Measurements from ENCODE around the gene MAGEA10. TPM values are rescaled to one million over a fixed set of nuclear protein-coding genes. Genes with fewer than 3 reads are reported as not detected.
"Not testable (repeated sequence)": the region's sequence is repeated elsewhere in the genome, so short reads cannot be mapped to it uniquely, and the experiment has no call there.

MAGEA10 gene
- not detected for total RNA-seq

DNA sequence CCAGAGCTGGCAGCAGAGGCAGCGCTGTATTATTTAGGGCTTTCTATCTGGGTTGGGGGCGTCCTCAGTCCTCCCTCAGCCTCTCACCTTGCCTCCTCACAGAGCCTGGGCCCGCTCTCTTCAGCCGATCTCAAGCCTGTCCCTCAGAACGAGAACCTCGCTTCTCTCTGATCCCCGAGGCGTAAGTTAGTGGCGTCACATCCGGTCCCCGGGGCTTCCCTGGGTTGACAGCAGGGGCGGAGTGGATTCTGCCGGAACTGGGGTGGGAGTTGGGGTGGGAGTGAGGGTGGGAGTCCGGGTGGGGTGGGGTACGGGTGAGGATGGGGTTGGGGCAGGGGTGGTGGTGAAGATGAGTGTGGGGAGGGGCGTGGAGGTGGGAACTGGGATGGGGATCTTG, at the start of gene MAGEA10:
TSS of gene MAGEA10 (minus strand) at position 190 of the 397 bp plus-strand sequence. CDS start 2,957 bp downstream, outside the sequence.
- H3K36me3 ChIP-seq = no peaks in the 10 kb centered on the region
- intact Hi-C loops (cut with DNase I; ENCODE audit: low total_unique reads) (no loop called here), in situ Hi-C loops (cut with MboI; ENCODE audit: low pct_ligation_motif_present in 1 of 4, low pct_unique_long_range_greater_than_20kb in 1 of 4, low sequenced_read_pairs in 3 of 4) (no loop called here)
- H3K4me3 ChIP-seq = no peak within 1 kb of the TSS
- WGBS, 2 donors (ENCODE audit: low coverage in 1 of 2) = 86% methylated on average over 16 of the region's 16 CpGs; no CpG with 5 or more reads in 1 of the 2 donors
- DNase-seq = no peak
- no peaks in the 10 kb centered on the region for H3K4me1 ChIP-seq
- TF ChIP-seq POLR2A (IDR thresholded peaks at IDR 0.05) (no peak), EP300 (IDR thresholded peaks at IDR 0.05; ENCODE audit: low read depth) (no peak), POLR2AphosphoS5 (IDR thresholded peaks at IDR 0.05) (no peak)
- H3K27me3 ChIP-seq = no peaks in the 10 kb centered on the region
- no peak within 1 kb of the TSS for H3K27ac ChIP-seq
- no peaks in the 10 kb centered on the region for H3K9me3 ChIP-seq

DNA sequence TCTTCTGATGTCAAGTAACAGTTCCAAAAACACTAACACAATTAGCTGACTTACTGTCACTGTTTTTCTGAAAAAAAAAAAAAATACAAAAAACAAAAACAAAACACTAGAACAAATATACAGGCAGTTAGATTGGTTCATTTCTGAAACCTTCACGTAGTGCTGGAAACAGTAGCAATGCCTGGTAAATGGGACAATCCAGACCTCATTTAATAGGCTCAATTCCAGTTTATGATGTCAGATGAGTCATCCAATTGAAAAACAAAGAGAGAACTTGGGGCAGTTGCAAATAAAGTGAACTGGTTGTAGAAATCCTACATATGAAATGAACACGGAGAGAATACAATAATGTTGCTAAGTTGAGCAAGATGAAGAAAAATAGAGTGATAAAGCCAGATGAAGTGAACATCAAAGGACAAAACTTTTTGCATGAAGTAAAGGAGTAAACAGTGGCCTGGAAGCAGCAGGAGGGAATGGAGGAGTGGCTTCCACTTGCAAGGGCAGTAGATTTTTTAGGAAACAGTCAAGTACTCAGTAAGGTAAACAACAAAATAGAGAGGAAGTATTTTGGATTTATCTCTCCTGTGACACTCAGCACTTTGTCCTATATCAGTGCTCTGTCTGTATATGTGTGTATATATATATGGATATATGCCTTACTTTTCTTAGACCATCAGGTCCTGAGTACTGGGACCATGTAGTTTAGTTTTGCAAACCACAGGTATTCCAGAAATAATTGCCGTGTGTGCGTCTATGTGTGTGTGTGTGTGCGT, 39.3 kb upstream of the MAGEA10 start:
- H3K9me3 ChIP-seq = no peaks in the 10 kb centered on the region
- no peak overlapping the region for H3K27ac ChIP-seq
- no peaks in the 10 kb centered on the region for H3K4me1 ChIP-seq
- in situ Hi-C loops (cut with MboI; ENCODE audit: low pct_ligation_motif_present in 1 of 4, low pct_unique_long_range_greater_than_20kb in 1 of 4, low sequenced_read_pairs in 3 of 4) (no loop called here), intact Hi-C loops (cut with DNase I; ENCODE audit: low total_unique reads) (no loop called here)
- TF ChIP-seq, protein P1, sequence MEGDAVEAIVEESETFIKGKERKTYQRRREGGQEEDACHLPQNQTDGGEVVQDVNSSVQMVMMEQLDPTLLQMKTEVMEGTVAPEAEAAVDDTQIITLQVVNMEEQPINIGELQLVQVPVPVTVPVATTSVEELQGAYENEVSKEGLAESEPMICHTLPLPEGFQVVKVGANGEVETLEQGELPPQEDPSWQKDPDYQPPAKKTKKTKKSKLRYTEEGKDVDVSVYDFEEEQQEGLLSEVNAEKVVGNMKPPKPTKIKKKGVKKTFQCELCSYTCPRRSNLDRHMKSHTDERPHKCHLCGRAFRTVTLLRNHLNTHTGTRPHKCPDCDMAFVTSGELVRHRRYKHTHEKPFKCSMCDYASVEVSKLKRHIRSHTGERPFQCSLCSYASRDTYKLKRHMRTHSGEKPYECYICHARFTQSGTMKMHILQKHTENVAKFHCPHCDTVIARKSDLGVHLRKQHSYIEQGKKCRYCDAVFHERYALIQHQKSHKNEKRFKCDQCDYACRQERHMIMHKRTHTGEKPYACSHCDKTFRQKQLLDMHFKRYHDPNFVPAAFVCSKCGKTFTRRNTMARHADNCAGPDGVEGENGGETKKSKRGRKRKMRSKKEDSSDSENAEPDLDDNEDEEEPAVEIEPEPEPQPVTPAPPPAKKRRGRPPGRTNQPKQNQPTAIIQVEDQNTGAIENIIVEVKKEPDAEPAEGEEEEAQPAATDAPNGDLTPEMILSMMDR (IDR thresholded peaks at IDR 0.05) = no peak
- no peak for TF ChIP-seq EP300 (IDR thresholded peaks at IDR 0.05; ENCODE audit: low read depth)
- no peaks in the 10 kb centered on the region for H3K36me3 ChIP-seq
- no peaks in the 10 kb centered on the region for H3K27me3 ChIP-seq
- H3K4me3 ChIP-seq = no peak overlapping the region
- 66 to 85% methylated on average over 3 to 5 of the region's 5 CpGs for WGBS, 2 donors (ENCODE audit: low coverage in 1 of 2)
- no peak for DNase-seq

DNA sequence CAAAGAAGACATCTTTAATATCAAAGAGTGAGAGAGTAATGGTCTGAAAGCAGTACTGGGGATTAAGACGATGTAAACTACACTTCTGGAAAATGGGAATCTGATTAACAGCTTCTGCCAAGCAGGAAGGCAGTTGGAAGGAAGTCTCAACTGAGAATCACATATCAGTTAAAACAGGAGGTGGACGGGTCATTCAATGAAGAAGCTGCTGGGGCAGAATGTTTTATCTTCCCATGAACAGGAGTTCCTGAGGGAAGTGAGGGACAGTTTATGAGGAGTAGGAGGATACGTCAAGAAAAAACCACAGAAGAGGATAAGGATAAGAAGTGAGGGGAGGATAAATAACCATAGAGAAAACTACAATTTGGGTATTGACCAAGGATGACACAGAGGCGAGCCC, 38.7 kb upstream of the MAGEA10 start:
- H3K27me3 ChIP-seq = no peaks in the 10 kb centered on the region
- in situ Hi-C loops (cut with MboI; ENCODE audit: low pct_ligation_motif_present in 1 of 4, low pct_unique_long_range_greater_than_20kb in 1 of 4, low sequenced_read_pairs in 3 of 4) = no loop called here
- no peaks in the 10 kb centered on the region for H3K36me3 ChIP-seq
- TF ChIP-seq POLR2AphosphoS5 (IDR thresholded peaks at IDR 0.05) (no peak), POLR2A (IDR thresholded peaks at IDR 0.05) (no peak), EP300 (IDR thresholded peaks at IDR 0.05; ENCODE audit: low read depth) (no peak)
- TF ChIP-seq, protein P1 (IDR thresholded peaks at IDR 0.05) = no peak
- intact Hi-C loops (cut with DNase I; ENCODE audit: low total_unique reads) = no loop called here
- no peak for DNase-seq
- H3K4me1 ChIP-seq = no peaks in the 10 kb centered on the region
- WGBS, 2 donors (ENCODE audit: low coverage in 1 of 2) = 67 to 72% methylated on average over 2 to 4 of the region's 4 CpGs
- no peak overlapping the region for H3K4me3 ChIP-seq
- no peak overlapping the region for H3K27ac ChIP-seq
- H3K9me3 ChIP-seq = no peaks in the 10 kb centered on the region

DNA sequence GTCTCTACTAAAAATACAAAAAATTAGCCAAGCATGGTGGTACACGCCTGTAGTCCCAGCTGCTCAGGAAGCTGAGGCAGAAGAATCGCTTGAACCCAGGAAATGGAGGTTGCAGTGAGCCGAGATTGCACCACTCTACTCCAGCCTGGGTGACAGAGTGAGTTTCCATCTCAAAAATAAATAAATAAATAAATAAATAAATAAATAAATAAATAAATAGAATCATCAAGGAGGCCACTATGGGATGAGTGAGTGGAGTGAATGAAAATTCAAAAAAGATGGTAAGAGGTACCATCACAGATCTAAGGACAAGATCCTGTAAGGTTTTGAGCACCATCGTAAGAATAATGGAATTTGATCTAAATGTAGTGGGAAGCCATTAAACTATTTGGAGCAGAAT, 37.5 kb upstream of the MAGEA10 start:
- H3K9me3 ChIP-seq; H3K36me3 ChIP-seq; DNase-seq; H3K4me3 ChIP-seq; H3K4me1 ChIP-seq; H3K27me3 ChIP-seq; intact Hi-C loops (cut with DNase I; ENCODE audit: low total_unique reads); in situ Hi-C loops (cut with MboI; ENCODE audit: low pct_ligation_motif_present in 1 of 4, low pct_unique_long_range_greater_than_20kb in 1 of 4, low sequenced_read_pairs in 3 of 4); H3K27ac ChIP-seq: not testable (repeated sequence)
- 67 to 100% methylated on average over 1 to 4 of the region's 4 CpGs for WGBS, 2 donors (ENCODE audit: low coverage in 1 of 2)

DNA sequence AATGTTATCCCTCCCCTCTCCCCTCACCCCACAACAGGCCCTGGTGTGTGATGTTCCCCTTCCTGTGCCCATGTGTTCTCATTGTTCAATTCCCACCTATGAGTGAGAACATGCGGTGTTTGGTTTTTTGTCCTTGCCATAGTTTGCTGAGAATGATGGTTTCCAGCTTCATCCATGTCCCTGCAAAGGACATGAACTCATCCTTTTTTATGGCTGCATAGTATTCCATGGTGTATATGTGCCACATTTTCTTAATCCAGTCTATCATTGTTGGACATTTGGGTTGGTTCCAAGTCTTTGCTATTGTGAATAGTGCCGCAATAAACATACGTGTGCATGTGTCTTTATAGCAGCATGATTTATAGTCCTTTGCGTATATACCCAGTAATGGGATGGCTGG, 35.5 kb upstream of the MAGEA10 start:
- H3K9me3 ChIP-seq; H3K27me3 ChIP-seq; DNase-seq; H3K4me3 ChIP-seq; H3K4me1 ChIP-seq; intact Hi-C loops (cut with DNase I; ENCODE audit: low total_unique reads); H3K36me3 ChIP-seq; in situ Hi-C loops (cut with MboI; ENCODE audit: low pct_ligation_motif_present in 1 of 4, low pct_unique_long_range_greater_than_20kb in 1 of 4, low sequenced_read_pairs in 3 of 4); H3K27ac ChIP-seq: not testable (repeated sequence)
- 100% methylated on average over 2 of the region's 4 CpGs; no CpG with 5 or more reads in 1 of the 2 donors for WGBS, 2 donors (ENCODE audit: low coverage in 1 of 2)

Measured in transverse colon (tissue), 4 donors.